ENCODE measurements around the gene EIF2B5. TPM values are rescaled to one million over a fixed set of nuclear protein-coding genes. Genes with fewer than 3 reads are reported as not detected.

The EIF2B5 gene
- total RNA-seq, 4 donors from 2014 or later: 28.5 to 50.3 (median 38.7) TPM

DNA sequence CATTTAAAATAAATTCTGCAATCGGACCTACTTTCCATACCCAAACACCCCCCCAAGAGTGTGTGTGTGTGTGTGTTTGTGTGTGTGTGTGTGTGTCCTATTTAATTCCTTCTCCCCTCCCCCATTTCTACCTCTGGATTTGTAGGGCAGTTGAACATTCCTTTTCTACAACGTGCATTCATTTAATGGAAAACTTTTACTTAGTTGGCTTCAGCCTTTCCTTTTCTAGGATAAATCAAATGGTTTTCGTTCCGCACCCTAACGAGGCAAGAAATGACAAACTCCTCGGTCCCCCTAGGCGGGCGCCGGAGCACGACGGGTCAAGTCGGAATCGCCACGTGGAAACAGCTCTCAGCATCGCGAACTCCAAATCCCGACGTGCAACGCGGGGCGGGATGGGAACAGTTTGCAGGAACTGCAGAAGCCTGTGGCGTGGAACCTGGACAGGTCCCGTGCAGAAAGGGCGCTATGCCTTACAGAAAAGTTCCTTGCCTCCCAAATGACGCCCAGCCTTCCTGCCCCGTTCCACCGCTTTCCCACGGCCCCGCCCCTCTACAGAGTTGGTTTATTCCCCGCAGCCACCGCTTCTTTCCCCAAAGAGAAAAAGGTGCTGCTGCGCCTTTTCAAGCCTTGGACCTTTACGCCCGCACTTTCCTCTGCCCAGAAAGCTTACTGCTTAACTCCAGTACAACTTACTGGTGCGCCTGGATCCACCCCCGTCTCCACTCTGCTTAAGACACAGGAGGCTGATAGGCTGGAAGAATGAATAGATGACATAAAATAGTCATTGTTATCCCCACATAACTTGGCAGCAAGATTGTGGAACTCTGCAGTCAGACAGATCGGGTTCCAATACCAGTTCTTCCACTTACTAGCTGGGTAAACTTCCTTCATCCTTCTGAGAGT is 1.1 kb upstream of the EIF2B5 start:
- TF ChIP-seq, protein P1, sequence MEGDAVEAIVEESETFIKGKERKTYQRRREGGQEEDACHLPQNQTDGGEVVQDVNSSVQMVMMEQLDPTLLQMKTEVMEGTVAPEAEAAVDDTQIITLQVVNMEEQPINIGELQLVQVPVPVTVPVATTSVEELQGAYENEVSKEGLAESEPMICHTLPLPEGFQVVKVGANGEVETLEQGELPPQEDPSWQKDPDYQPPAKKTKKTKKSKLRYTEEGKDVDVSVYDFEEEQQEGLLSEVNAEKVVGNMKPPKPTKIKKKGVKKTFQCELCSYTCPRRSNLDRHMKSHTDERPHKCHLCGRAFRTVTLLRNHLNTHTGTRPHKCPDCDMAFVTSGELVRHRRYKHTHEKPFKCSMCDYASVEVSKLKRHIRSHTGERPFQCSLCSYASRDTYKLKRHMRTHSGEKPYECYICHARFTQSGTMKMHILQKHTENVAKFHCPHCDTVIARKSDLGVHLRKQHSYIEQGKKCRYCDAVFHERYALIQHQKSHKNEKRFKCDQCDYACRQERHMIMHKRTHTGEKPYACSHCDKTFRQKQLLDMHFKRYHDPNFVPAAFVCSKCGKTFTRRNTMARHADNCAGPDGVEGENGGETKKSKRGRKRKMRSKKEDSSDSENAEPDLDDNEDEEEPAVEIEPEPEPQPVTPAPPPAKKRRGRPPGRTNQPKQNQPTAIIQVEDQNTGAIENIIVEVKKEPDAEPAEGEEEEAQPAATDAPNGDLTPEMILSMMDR (IDR thresholded peaks at IDR 0.05): no peak
- peak; percentile 67 for ATAC-seq (ENCODE audit: low FRiP score)
- peak; percentile 43 for DNase-seq (ENCODE audit: low spot score)

DNA sequence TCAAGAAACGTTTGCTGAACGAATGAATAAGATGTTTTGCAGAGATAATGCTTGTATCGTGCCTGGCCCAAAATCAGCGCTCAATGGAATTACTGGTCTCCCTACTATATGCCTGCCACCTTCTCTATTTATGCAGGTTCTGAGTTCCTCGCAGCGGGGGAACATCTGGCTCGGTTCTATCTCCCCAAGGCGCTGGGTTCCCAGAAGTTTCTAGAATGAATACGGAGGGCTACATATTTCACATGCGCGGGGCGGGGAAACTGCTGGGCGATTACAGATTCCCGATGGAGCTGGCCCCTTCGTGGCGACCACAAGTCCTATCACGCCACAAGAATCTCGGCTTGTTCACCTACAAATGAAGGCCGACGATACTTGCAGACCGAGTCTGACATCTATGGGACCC is 411 bp upstream of the EIF2B5 start:
- no peak for ATAC-seq (ENCODE audit: low FRiP score)
- TF ChIP-seq, protein P1 (IDR thresholded peaks at IDR 0.05): no peak
- DNase-seq (ENCODE audit: low spot score): no peak

DNA sequence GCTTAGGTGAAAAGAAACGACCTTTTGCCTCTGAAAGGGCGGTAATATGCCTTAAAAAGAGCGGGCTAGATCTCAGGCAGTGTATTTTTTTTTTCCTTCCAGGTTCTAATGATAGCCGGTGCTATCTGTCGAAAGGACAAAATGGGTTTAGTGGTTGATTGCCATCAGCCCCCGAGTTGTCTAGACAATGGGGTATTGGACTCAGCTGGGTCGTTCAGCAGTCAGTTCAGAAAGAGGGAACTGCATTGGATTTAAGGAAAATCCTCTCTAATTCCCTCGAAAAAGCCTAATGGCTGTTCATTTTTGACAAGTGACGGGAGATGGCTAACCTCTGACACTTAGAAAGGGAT is 728 bp downstream of the EIF2B5 start:
- ATAC-seq (ENCODE audit: low FRiP score) (no peak), DNase-seq (ENCODE audit: low spot score) (no peak)
- TF ChIP-seq, protein P1 (IDR thresholded peaks at IDR 0.05): no peak

DNA sequence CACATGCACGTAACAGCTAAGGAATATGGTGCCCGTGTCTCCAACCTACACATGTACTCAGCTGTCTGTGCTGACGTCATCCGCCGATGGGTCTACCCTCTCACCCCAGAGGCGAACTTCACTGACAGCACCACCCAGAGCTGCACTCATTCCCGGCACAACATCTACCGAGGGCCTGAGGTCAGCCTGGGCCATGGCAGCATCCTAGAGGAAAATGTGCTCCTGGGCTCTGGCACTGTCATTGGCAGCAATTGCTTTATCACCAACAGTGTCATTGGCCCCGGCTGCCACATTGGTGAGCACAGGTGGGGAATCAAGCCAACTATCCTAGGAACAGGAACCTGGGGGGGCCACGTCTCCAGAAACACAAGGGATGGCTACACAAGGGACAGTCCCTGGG is 5.3 kb downstream of the EIF2B5 start:
- TF ChIP-seq, protein P1 (IDR thresholded peaks at IDR 0.05): no peak
- DNase-seq (ENCODE audit: low spot score) (no peak), ATAC-seq (ENCODE audit: low FRiP score) (no peak)

DNA sequence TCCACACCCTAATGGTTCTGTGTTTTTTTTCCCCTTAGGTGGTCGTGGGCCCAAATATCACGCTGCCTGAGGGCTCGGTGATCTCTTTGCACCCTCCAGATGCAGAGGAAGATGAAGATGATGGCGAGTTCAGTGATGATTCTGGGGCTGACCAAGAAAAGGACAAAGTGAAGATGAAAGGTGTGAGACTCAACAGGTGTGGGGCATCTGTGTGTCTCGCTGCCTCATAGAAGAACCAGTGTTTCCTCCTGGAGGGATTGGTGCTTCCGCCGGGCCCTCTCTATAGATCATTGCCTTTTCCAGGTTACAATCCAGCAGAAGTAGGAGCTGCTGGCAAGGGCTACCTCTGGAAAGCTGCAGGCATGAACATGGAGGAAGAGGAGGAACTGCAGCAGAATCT is 7.0 kb downstream of the EIF2B5 start:
- DNase-seq (ENCODE audit: low spot score) (no peak), ATAC-seq (ENCODE audit: low FRiP score) (no peak)
- TF ChIP-seq, protein P1 (IDR thresholded peaks at IDR 0.05): no peak

DNA sequence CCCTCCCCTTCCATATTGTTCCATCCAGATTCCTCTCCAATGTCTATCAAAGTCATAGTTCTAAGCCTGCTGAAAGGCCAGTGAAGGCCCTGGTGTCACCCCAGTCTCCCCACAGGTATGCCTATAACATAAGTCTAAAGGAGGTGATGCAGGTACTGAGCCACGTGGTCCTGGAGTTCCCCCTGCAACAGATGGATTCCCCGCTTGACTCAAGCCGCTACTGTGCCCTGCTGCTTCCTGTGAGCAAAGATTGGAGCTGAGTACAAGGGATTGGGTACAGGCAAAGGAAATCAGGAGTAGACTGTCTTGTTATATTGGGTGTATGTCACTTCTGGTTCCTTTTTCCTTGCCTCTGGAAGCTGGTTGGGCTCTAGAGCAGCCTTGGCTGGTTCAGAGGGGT is 8.2 kb downstream of the EIF2B5 start:
- TF ChIP-seq, protein P1 (IDR thresholded peaks at IDR 0.05): no peak
- no peak for ATAC-seq (ENCODE audit: low FRiP score)
- DNase-seq (ENCODE audit: low spot score): no peak

DNA sequence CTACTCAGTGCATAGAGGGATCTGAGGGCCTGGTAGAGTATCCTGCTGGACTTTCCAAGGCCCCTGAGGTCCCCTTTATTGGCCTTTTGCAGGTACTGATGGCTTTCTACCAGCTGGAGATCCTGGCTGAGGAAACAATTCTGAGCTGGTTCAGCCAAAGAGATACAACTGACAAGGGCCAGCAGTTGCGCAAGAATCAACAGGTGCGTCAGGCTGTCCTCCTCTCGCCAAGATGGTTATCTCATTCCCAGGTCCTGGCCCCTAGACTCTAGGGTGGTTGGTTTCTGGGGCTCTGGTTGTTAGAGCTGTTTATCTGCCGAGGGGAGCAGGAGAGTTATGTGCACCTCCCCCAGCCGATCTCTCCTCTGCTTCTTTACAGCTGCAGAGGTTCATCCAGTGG is 9.3 kb downstream of the EIF2B5 start:
- ATAC-seq (ENCODE audit: low FRiP score): no peak
- TF ChIP-seq, protein P1 (IDR thresholded peaks at IDR 0.05): no peak
- no peak for DNase-seq (ENCODE audit: low spot score)
